Panc1 (cell line): ENCODE measurements around the gene IFI30. TPM values are rescaled to one million over a fixed set of nuclear protein-coding genes. Genes with fewer than 3 reads are reported as not detected.

Source experiments
- ATAC-seq: fragments of 200-7000 bp; cut with Tn5 transposase; 2 replicates; pipeline ENCODE4 v1.9.1; 2020; ENCODE audit warnings: mild to moderate bottlenecking, moderate library complexity
- BruUV-seq: library from RNA; stranded (reverse); fragments of 400-500 nt; replicated peaks from 2 replicates; lab custom pipeline; 2021; lab: Mats Ljungman, UMichigan
- CTCF ChIA-PET: fragments of 300-600 bp; sonication (Branson Sonifier 250); formaldehyde crosslinking; loops from one replicate; lab custom pipeline; 2022; ENCODE audit warnings: antibody characterized with exemption; lab: Charles Lee
- POLR2A ChIA-PET: fragments of 300-600 bp; sonication (Branson Sonifier 250); formaldehyde crosslinking; loops from one replicate; lab custom pipeline; 2022; ENCODE audit warnings: antibody characterized with exemption; lab: Charles Lee
- DNase-seq: peaks from one replicate; pipeline ENCODE4 v3.0.0-alpha.2; 2010; ENCODE audit warnings: low read depth, low spot score
- H3K27ac ChIP-seq: 2 replicates; pipeline ENCODE4 v1.5.1; 2011; ENCODE audit warnings: mild to moderate bottlenecking, low read length, inconsistent platforms
- H3K27me3 ChIP-seq: fragments of 200-500 bp; sonication (Bioruptor generic); 2 replicates; pipeline ENCODE4 v1.6.0; 2014; ENCODE audit warnings: low read length, inconsistent platforms; ENCODE audit not compliant: control insufficient read depth, insufficient read depth
- H3K36me3 ChIP-seq: fragments of 200-500 bp; sonication (Bioruptor generic); 2 replicates; pipeline ENCODE4 v1.5.1; 2014; ENCODE audit warnings: inconsistent platforms, mild to moderate bottlenecking, low read length, moderate library complexity; ENCODE audit not compliant: control insufficient read depth, insufficient read depth
- H3K4me1 ChIP-seq: 2 replicates; pipeline ENCODE4 v1.5.1; 2011; ENCODE audit warnings: inconsistent platforms, mild to moderate bottlenecking, low read length, moderate library complexity; ENCODE audit not compliant: control insufficient read depth, insufficient read depth
- H3K4me3 ChIP-seq, 2 experiments: 2 replicates each; pipeline ENCODE4 v1.5.1; 2011 to 2012; ENCODE audit warnings: low read depth in 2 of 2, low read length in 2 of 2, mild to moderate bottlenecking in 2 of 2, inconsistent platforms in 1 of 2, moderate library complexity in 1 of 2
- H3K9me3 ChIP-seq: fragments of 200-500 bp; sonication (Bioruptor generic); 2 replicates; pipeline ENCODE4 v1.5.1; 2014; ENCODE audit warnings: low read depth, mild to moderate bottlenecking, inconsistent platforms, low read length, moderate library complexity; ENCODE audit not compliant: control insufficient read depth, insufficient read depth
- POLR2AphosphoS5 ChIP-seq: IDR thresholded peaks from 2 replicates; pipeline ENCODE4 v1.6.1; 2012; ENCODE audit warnings: mild to moderate bottlenecking, low read depth, low read length, moderate library complexity
- SIN3A ChIP-seq: IDR thresholded peaks from 2 replicates; pipeline ENCODE4 v1.6.1; 2012; ENCODE audit warnings: low read depth, mild to moderate bottlenecking, low read length, moderate library complexity, borderline replicate concordance; ENCODE audit not compliant: insufficient read depth
- TCF7L2 ChIP-seq: IDR thresholded peaks from 2 replicates; pipeline ENCODE4 v1.6.1; 2011; ENCODE audit warnings: mild to moderate bottlenecking, low read depth, low read length, inconsistent platforms
- in situ Hi-C: cut with HindIII; loops from 2 replicates; pipeline ENCODE4 v1.10.0; 2016; ENCODE audit warnings: low sequenced_read_pairs, low pct_unique_long_range_greater_than_20kb
- intact Hi-C: fragments of 100-400 bp; cut with micrococcal nuclease; formaldehyde crosslinking; loops from one replicate; pipeline ENCODE4 v1.10.0; 2022; ENCODE audit not compliant: unreplicated experiment
- total RNA-seq: library from RNA; stranded (reverse); gene quantifications from one replicate; pipeline ENCODE4 v1.2.1, GENCODE V29; 2021; ENCODE audit not compliant: unreplicated experiment
- TF ChIP-seq, protein P1 (sequence below): fragments of 450-650 bp; IDR thresholded peaks from 2 replicates; pipeline ENCODE4 v1.5.1; 2017; ENCODE audit warnings: mild to moderate bottlenecking
- TF ChIP-seq, protein P2 (sequence below), 2 experiments: IDR thresholded peaks; 2 replicates each; pipeline ENCODE4 v1.6.1; 2011 to 2012; ENCODE audit warnings: low read depth in 2 of 2, control low read depth in 1 of 2, low read length in 1 of 2, mild to moderate bottlenecking in 1 of 2, moderate library complexity in 1 of 2; ENCODE audit not compliant: insufficient read depth in 1 of 2

The IFI30 gene
- total RNA-seq, 1 experiment from 2014 or later = 39.7 TPM

DNA sequence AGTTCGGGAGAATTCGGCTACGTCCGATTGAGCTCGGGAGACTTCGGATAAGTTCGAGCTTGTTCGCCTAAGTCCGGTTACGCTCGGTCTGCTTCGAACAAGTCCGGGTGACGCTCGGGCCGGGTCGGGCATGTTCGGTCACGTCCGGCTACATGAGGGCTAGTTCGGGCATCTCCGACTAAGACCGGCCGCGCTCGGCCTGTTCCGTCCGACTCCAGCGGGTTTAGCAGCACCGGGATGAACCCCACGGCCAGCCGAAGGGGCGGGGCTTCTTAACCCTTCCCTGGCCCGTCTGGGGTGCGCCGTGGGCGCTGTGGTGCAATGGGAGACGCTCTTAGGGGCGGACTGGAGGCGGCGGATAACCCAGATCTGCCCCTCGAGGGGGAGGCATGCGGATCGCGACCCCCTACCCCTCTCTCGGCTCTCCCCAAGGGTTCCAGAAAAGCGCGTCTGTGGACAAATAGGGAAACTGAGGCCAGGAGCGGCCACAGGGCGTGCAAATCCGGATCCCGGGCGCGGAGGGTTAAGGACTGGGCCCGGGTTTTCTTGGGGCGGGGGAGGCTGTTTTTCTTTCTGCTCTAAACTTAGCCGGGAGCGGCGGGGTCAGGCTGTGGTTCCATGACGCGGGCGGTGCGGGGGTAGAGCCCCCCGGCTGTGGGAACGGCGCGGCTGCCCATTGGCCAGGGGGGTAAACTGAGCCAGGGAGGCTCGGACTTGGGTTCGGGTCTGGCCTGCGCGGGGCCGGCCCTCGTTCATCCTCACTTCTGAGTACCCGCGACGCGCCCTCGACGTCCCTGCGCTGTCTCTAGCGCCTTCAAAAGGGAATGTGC, 51.1 kb downstream of the IFI30 start:
- no peak for TF ChIP-seq POLR2AphosphoS5
- no peak for TF ChIP-seq SIN3A
- TF ChIP-seq, protein P1, sequence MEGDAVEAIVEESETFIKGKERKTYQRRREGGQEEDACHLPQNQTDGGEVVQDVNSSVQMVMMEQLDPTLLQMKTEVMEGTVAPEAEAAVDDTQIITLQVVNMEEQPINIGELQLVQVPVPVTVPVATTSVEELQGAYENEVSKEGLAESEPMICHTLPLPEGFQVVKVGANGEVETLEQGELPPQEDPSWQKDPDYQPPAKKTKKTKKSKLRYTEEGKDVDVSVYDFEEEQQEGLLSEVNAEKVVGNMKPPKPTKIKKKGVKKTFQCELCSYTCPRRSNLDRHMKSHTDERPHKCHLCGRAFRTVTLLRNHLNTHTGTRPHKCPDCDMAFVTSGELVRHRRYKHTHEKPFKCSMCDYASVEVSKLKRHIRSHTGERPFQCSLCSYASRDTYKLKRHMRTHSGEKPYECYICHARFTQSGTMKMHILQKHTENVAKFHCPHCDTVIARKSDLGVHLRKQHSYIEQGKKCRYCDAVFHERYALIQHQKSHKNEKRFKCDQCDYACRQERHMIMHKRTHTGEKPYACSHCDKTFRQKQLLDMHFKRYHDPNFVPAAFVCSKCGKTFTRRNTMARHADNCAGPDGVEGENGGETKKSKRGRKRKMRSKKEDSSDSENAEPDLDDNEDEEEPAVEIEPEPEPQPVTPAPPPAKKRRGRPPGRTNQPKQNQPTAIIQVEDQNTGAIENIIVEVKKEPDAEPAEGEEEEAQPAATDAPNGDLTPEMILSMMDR = no peak
- TF ChIP-seq, protein P2, sequence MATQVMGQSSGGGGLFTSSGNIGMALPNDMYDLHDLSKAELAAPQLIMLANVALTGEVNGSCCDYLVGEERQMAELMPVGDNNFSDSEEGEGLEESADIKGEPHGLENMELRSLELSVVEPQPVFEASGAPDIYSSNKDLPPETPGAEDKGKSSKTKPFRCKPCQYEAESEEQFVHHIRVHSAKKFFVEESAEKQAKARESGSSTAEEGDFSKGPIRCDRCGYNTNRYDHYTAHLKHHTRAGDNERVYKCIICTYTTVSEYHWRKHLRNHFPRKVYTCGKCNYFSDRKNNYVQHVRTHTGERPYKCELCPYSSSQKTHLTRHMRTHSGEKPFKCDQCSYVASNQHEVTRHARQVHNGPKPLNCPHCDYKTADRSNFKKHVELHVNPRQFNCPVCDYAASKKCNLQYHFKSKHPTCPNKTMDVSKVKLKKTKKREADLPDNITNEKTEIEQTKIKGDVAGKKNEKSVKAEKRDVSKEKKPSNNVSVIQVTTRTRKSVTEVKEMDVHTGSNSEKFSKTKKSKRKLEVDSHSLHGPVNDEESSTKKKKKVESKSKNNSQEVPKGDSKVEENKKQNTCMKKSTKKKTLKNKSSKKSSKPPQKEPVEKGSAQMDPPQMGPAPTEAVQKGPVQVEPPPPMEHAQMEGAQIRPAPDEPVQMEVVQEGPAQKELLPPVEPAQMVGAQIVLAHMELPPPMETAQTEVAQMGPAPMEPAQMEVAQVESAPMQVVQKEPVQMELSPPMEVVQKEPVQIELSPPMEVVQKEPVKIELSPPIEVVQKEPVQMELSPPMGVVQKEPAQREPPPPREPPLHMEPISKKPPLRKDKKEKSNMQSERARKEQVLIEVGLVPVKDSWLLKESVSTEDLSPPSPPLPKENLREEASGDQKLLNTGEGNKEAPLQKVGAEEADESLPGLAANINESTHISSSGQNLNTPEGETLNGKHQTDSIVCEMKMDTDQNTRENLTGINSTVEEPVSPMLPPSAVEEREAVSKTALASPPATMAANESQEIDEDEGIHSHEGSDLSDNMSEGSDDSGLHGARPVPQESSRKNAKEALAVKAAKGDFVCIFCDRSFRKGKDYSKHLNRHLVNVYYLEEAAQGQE (IDR thresholded peaks at IDR 0.05; ENCODE audit: insufficient read depth in 1 of 2, low read depth in 2 of 2, low read length in 1 of 2) = no peak
- no peak for TF ChIP-seq TCF7L2
- Histone ChIP-seq H3K9me3 (no peaks in the 10 kb centered on the region), H3K4me3 (peak overlapping the region; percentile 57 to 76), H3K4me1 (no peaks in the 10 kb centered on the region; the same call in 1 of the 2 replicates), H3K36me3 (no peaks in the 10 kb centered on the region), H3K27me3 (no peaks in the 10 kb centered on the region), H3K27ac (peak overlapping the region; percentile 88)
- BruUV-seq = no TSS peak
- DNase-seq = peak; percentile 96
- CTCF ChIA-PET = interaction anchor here (1.0 to 1.2 kb wide), 2 partner anchors 16 to 104 kb away, joined by 4 to 5 read pairs; no protein-coding TSS in a partner anchor
- intact Hi-C loops (no loop called here), in situ Hi-C loops (no loop called here)
- ATAC-seq = peak; percentile 99
- POLR2A ChIA-PET = interaction anchor here (0.6 kb wide), 1 partner anchor 125 kb away, joined by 4 read pairs; no protein-coding TSS in a partner anchor

DNA sequence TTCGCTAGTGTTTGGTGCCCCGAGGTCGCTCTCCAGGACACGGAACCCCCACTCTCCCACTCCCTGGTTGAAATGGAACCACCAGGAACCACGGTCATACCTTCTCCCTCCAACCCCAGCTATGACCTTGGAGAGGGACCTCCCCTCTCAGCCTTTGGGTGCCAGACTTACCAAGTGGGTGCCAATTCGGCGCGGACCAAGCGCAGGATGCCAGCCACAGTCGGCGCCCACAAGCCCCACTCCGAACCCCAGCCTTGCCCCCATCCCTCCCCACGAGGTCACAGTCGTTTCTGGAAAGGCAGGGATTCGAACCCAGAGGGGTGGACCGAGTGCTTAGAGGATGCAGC, 51.7 kb downstream of the IFI30 start:
- Histone ChIP-seq H3K4me1 (no peaks in the 10 kb centered on the region; the same call in 1 of the 2 replicates), H3K4me3 (peak overlapping the region in 1 of 2 experiments; percentile 64; a peak in 1 of 4 replicates), H3K36me3 (no peaks in the 10 kb centered on the region), H3K9me3 (no peaks in the 10 kb centered on the region), H3K27ac (peak overlapping the region; percentile 70; the same call in 1 of the 2 replicates), H3K27me3 (no peaks in the 10 kb centered on the region)
- TF ChIP-seq, protein P2 (IDR thresholded peaks at IDR 0.05; ENCODE audit: insufficient read depth in 1 of 2, low read depth in 2 of 2, low read length in 1 of 2) = no peak
- no peak for TF ChIP-seq TCF7L2
- no peak for TF ChIP-seq SIN3A
- TF ChIP-seq, protein P1 = no peak
- TF ChIP-seq POLR2AphosphoS5 = no peak
- ChIA-PET POLR2A (no interaction called here), CTCF (interaction anchor here (0.5 kb wide), 1 partner anchor 345 kb away, joined by 4 read pairs; no protein-coding TSS in a partner anchor)
- DNase-seq (no peak), ATAC-seq (no peak)
- in situ Hi-C loops = no loop called here
- BruUV-seq = no TSS peak
- intact Hi-C loops = no loop called here
